Esophagus muscularis mucosa (tissue), 4 donors: ENCODE measurements around the gene CCT6A. TPM values are rescaled to one million over a fixed set of nuclear protein-coding genes. Genes with fewer than 3 reads are reported as not detected.
A peak's percentile ranks its signal among the peaks of the same experiment; 100 is the strongest.
"Not testable (repeated sequence)": the region's sequence is repeated elsewhere in the genome, so short reads cannot be mapped to it uniquely, and the experiment has no call there.

Source experiments
- DNase-seq: peaks from one replicate; pipeline ENCODE4 v3.0.0-alpha.2; 2017; ENCODE audit errors: extremely low spot score
- H3K27ac ChIP-seq, 4 donors: fragments of 200-600 bp; sonication (generic); replicated peaks in 1 of 4; 1 replicate in 3 of 4; 2 replicates in 1 of 4; pipeline ENCODE4 v1.5.1; 2016 to 2019; ENCODE audit warnings: mild to moderate bottlenecking in 1 of 4
- H3K27me3 ChIP-seq, 4 donors: fragments of 200-600 bp; sonication (generic); one replicate each; pipeline versions ENCODE4 v1.5.1 to v1.6.0; 2016 to 2019
- H3K36me3 ChIP-seq, 4 donors: fragments of 200-600 bp; sonication (generic); one replicate each; pipeline ENCODE4 v1.5.1; 2016 to 2019
- H3K4me1 ChIP-seq, 4 donors: fragments of 200-600 bp; sonication (generic); one replicate each; pipeline ENCODE4 v1.5.1; 2016 to 2019
- H3K4me3 ChIP-seq, 4 donors: fragments of 200-600 bp; sonication (generic); 1 replicate in 2 of 4; 2 replicates in 2 of 4; pipeline ENCODE4 v1.5.1; 2016 to 2019; ENCODE audit warnings: mild to moderate bottlenecking in 4 of 4, moderate library complexity in 1 of 4
- H3K9me3 ChIP-seq, 4 donors: fragments of 200-600 bp; sonication (generic); 1 replicate in 3 of 4; 2 replicates in 1 of 4; pipeline ENCODE4 v1.5.1; 2016 to 2019
- EP300 ChIP-seq: sonication (generic); formaldehyde crosslinking; IDR thresholded peaks from one replicate; pipeline ENCODE4 v1.6.1; 2017; ENCODE audit warnings: antibody characterized with exemption
- POLR2A ChIP-seq: fragments of 450-650 bp; IDR thresholded peaks from one replicate; pipeline ENCODE4 v1.6.1; 2017; ENCODE audit warnings: antibody characterized with exemption, moderate library complexity, mild to moderate bottlenecking, low read depth
- POLR2AphosphoS5 ChIP-seq, 2 donors: sonication (generic); formaldehyde crosslinking; IDR thresholded peaks; one replicate each; pipeline ENCODE4 v1.6.1; 2017; ENCODE audit warnings: antibody characterized with exemption in 2 of 2
- WGBS: methylation state at CpG from one replicate; pipeline ENCODE4 v1.1.5; 2018; 5-methylcytosine and 5-hydroxymethylcytosine counted together
- intact Hi-C: fragments of 100-400 bp; cut with DNase I; formaldehyde crosslinking; loops from one replicate; pipeline ENCODE4 v1.15.1; 2023
- total RNA-seq, 4 donors: library from RNA; depleted of rRNA; stranded (reverse); fragments of >200 nt; gene quantifications; one replicate each; pipeline versions ENCODE4 v1.1.0 to v1.2.1, GENCODE V29; 2016
- TF ChIP-seq, protein P1 (sequence below), 3 experiments: fragments of 200-600 bp in 2 of 3; fragments of 450-650 bp in 1 of 3; sonication (generic) in 2 of 3; IDR thresholded peaks; one replicate each; pipeline ENCODE4 v1.5.1; 2017 to 2019; ENCODE audit warnings: antibody characterized with exemption in 3 of 3, mild to moderate bottlenecking in 2 of 3, moderate library complexity in 1 of 3

Gene CCT6A
- total RNA-seq, 4 donors from 2014 or later, result 86.6 to 104 (median 87.9) TPM

DNA sequence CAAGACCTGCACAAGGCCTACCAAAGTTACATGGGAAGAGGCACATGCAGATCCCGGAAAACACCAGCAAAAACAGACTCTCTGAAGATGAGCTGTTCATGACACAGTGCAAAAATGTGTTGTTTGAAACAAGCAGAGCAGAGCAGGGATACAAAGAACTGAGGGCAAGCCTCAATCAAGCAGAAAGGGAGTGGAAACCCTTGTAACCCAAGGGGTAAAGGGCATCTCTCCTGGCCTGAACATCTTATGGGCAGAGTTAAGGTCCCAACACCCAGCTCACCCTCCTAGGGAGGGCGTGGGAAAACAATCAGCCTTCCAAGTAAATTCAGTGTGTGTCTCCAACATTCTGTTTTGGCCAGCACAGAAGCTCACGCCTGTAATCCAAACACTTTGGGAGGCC is 10.8 kb upstream of the CCT6A start:
- intact Hi-C loops, result no loop called here
- no peak for TF ChIP-seq EP300
- TF ChIP-seq POLR2A, result no peak
- TF ChIP-seq, protein P1, sequence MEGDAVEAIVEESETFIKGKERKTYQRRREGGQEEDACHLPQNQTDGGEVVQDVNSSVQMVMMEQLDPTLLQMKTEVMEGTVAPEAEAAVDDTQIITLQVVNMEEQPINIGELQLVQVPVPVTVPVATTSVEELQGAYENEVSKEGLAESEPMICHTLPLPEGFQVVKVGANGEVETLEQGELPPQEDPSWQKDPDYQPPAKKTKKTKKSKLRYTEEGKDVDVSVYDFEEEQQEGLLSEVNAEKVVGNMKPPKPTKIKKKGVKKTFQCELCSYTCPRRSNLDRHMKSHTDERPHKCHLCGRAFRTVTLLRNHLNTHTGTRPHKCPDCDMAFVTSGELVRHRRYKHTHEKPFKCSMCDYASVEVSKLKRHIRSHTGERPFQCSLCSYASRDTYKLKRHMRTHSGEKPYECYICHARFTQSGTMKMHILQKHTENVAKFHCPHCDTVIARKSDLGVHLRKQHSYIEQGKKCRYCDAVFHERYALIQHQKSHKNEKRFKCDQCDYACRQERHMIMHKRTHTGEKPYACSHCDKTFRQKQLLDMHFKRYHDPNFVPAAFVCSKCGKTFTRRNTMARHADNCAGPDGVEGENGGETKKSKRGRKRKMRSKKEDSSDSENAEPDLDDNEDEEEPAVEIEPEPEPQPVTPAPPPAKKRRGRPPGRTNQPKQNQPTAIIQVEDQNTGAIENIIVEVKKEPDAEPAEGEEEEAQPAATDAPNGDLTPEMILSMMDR (IDR thresholded peaks at IDR 0.05), result no peak
- no peak for TF ChIP-seq POLR2AphosphoS5 (IDR thresholded peaks at IDR 0.05)

DNA sequence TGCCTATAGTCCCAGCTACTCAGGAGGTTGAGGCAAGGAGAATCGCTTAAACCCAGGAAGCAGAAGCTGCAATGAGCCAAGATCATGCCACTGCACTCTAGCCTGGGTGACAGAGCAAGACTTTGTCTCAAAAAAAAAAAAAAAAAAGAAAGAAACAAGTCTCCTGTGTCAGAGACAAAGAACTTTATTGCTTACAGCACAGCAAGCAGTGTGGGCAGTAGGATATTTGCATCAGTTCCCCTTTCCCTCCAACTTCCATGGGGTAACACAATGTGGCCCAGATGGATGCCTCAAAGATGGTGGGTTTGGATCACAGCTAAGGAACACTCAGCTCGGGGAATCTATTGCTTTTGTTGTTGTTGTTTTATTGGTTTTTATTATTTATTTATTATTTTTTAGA is 5.8 kb upstream of the CCT6A start:
- intact Hi-C loops, H3K4me3 ChIP-seq, DNase-seq, H3K27me3 ChIP-seq, H3K9me3 ChIP-seq: not testable (repeated sequence)
- H3K4me1 ChIP-seq, result peaks cover 10 to 48% (median 46%) of the 10 kb centered on the region in 4 donors
- peak overlapping the region in 2 of 4 donors; percentile 69 to 99 for H3K27ac ChIP-seq
- H3K36me3 ChIP-seq, result peaks cover 0 to 17% (median 4%) of the 10 kb centered on the region in 4 donors
- WGBS, result 84% methylated on average over 2 of the region's 2 CpGs

More for the DNA sequence above, 10.8 kb upstream of the CCT6A start:
- Histone ChIP-seq H3K27me3 (no peaks in the 10 kb centered on the region), H3K27ac (no peak overlapping the region), H3K9me3 (no peaks in the 10 kb centered on the region), H3K4me1 (no peaks in the 10 kb centered on the region), H3K4me3 (no peak overlapping the region), H3K36me3 (peaks cover 0 to 21% (median 4%) of the 10 kb centered on the region in 4 donors)
- 75% methylated on average over 3 of the region's 3 CpGs for WGBS
- no peak for DNase-seq

- no peaks in the 10 kb centered on the region for H3K9me3 ChIP-seq
- 37% methylated on average over 5 of the region's 5 CpGs for WGBS
- no peak overlapping the region for H3K4me3 ChIP-seq
- TF ChIP-seq POLR2AphosphoS5 (IDR thresholded peaks at IDR 0.05) (peak in 1 of 2 donors; percentile 43), EP300 (no peak), POLR2A (no peak)
- TF ChIP-seq, protein P1 (IDR thresholded peaks at IDR 0.05), result no peak
- peak overlapping the region; percentile 58 to 99 (median 70) for H3K27ac ChIP-seq
- peaks cover 0 to 9% (median under 1%) of the 10 kb centered on the region in 4 donors for H3K36me3 ChIP-seq
- intact Hi-C loops, result no loop called here
- peaks cover 11 to 52% (median 47%) of the 10 kb centered on the region in 4 donors for H3K4me1 ChIP-seq
- no peak for DNase-seq
- H3K27me3 ChIP-seq, result no peaks in the 10 kb centered on the region
Measured at GRCh38 chr7:56046721-56047445, 4.7 kb upstream of the CCT6A start.

DNA sequence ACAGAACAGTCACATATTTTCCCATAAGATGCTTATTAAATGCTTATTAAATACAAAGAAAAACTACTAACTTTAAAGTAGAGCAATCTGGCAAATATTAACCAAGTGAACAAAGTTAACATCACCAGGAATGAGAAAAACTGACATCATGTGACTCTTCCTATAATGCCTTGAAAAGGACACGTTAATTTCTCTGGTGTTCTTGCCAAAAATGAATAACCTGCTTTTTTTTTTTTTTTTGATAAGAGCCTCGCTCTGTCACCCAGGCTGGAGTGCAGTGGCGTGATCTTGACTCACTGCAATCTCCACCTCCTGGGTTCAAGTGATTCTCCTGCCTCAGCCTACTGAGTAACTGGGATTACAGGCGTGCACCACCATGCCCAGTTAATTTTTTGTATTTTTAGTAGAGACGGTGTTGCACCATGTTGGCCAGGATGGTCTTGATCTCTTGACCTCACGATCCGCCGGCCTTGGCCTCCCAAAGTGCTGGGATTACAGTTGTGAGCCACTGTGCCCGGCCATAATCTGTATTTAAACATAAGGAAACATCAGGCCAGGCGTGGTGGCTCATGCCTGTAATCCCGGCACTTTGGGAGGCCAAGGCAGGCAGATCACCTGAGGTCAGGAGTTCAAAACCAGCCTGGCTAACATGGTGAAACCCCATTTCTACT is 4.0 kb upstream of the CCT6A start:
- Histone ChIP-seq H3K27ac (peak overlapping the region; percentile 58 to 99 (median 70)), H3K4me1 (peaks cover 15 to 59% (median 53%) of the 10 kb centered on the region in 4 donors)
- H3K27me3 ChIP-seq, DNase-seq, H3K9me3 ChIP-seq, intact Hi-C loops, H3K4me3 ChIP-seq, H3K36me3 ChIP-seq: not testable (repeated sequence)
- WGBS, result 80% methylated on average over 11 of the region's 11 CpGs

- peaks cover 22 to 66% (median 60%) of the 10 kb centered on the region in 4 donors for H3K4me1 ChIP-seq
Measured at GRCh38 chr7:56048245-56048644, 3.3 kb upstream of the CCT6A start.

GRCh38 chr7:56048763-56049162 is 2.8 kb upstream of the CCT6A start:
- 61% methylated on average over 8 of the region's 8 CpGs for WGBS

More at GRCh38 chr7:56048245-56048644, 3.3 kb upstream of the CCT6A start:
- H3K27me3 ChIP-seq, result no peaks in the 10 kb centered on the region
- WGBS, result 81% methylated on average over 1 of the region's 1 CpG
- intact Hi-C loops, result no loop called here
- TF ChIP-seq POLR2AphosphoS5 (IDR thresholded peaks at IDR 0.05) (no peak), POLR2A (no peak), EP300 (no peak)
- TF ChIP-seq, protein P1 (IDR thresholded peaks at IDR 0.05), result no peak
- peaks cover 0 to 6% (median 6%) of the 10 kb centered on the region in 4 donors for H3K36me3 ChIP-seq
- H3K9me3 ChIP-seq, result no peaks in the 10 kb centered on the region
- no peak for DNase-seq
- H3K27ac ChIP-seq, result peak overlapping the region; percentile 69 to 99 (median 82)
- H3K4me3 ChIP-seq, result no peak overlapping the region

More at GRCh38 chr7:56048763-56049162, 2.8 kb upstream of the CCT6A start:
- DNase-seq, H3K4me3 ChIP-seq, H3K9me3 ChIP-seq, intact Hi-C loops, H3K27me3 ChIP-seq: not testable (repeated sequence)
- H3K36me3 ChIP-seq, result peaks cover 0 to 11% (median 10%) of the 10 kb centered on the region in 4 donors
- peak overlapping the region; percentile 31 to 99 (median 76) for H3K27ac ChIP-seq
- peaks cover 26 to 71% (median 63%) of the 10 kb centered on the region in 4 donors for H3K4me1 ChIP-seq
